A549 (cell line): ENCODE data around the gene UTP4.

Experiments used
- BHLHE40 ChIP-seq: IDR thresholded peaks from 2 replicates; pipeline ENCODE4 v1.6.1; 2012; ENCODE audit warnings: low read depth, low read length, inconsistent platforms
- EP300 ChIP-seq, 2 experiments: fragments of >200 bp; sonication (Bioruptor Twin); formaldehyde crosslinking; IDR thresholded peaks; 2 replicates in 1 of 2; 3 replicates in 1 of 2; pipeline ENCODE4 v1.6.1; 2016 to 2017
- ESRRA ChIP-seq: fragments of 150-350 bp; IDR thresholded peaks from 2 replicates; pipeline ENCODE4 v1.6.1; 2014; ENCODE audit warnings: mild to moderate bottlenecking, low read length, borderline replicate concordance
- HOXA7 ChIP-seq: fragments of 250-450 bp; sonication (Bioruptor Pico); IDR thresholded peaks from 2 replicates; pipeline ENCODE4 v1.5.0; 2020; ENCODE audit warnings: mild to moderate bottlenecking, moderate library complexity
- KDM1A ChIP-seq: fragments of 200-600 bp; sonication (generic); IDR thresholded peaks from 2 replicates; pipeline ENCODE4 v1.6.1; 2016; ENCODE audit warnings: low read depth, mild to moderate bottlenecking
- MYC ChIP-seq: IDR thresholded peaks from 2 replicates; pipeline ENCODE4 v1.6.1; 2012; ENCODE audit warnings: mild to moderate bottlenecking, inconsistent platforms, low read length, improper control_type of control experiment, borderline replicate concordance
- NFE2L2 ChIP-seq: fragments of 150-350 bp; conservative IDR thresholded peaks from 2 replicates; pipeline ENCODE4 v1.6.1; 2014; ENCODE audit warnings: low read length
- RCOR1 ChIP-seq: fragments of 150-350 bp; IDR thresholded peaks from 2 replicates; pipeline ENCODE4 v1.6.1; 2014; ENCODE audit warnings: antibody characterized with exemption, low read length, low read depth
- RFX5 ChIP-seq: fragments of 450-650 bp; IDR thresholded peaks from 2 replicates; pipeline ENCODE4 v1.7.1; 2014; ENCODE audit warnings: antibody characterized with exemption, mild to moderate bottlenecking, moderate library complexity
- TFCP2L1 ChIP-seq: fragments of 250-450 bp; sonication (Bioruptor Pico); IDR thresholded peaks from 2 replicates; pipeline ENCODE4 v1.5.0; 2021; ENCODE audit warnings: mild to moderate bottlenecking
- TF ChIP-seq, protein P1 (sequence below): fragments of >200 bp; sonication (Bioruptor Twin); formaldehyde crosslinking; IDR thresholded peaks from 3 replicates; pipeline ENCODE4 v1.5.1; 2016
- TF ChIP-seq, protein P2 (sequence below): fragments of 150-350 bp; IDR thresholded peaks from 2 replicates; pipeline ENCODE4 v1.6.1; 2014; ENCODE audit warnings: low read depth, mild to moderate bottlenecking, low read length
- TF ChIP-seq, protein P3 (sequence below): fragments of 450-650 bp; IDR thresholded peaks from 2 replicates; pipeline ENCODE4 v1.6.1; 2014; ENCODE audit warnings: antibody characterized with exemption

DNA sequence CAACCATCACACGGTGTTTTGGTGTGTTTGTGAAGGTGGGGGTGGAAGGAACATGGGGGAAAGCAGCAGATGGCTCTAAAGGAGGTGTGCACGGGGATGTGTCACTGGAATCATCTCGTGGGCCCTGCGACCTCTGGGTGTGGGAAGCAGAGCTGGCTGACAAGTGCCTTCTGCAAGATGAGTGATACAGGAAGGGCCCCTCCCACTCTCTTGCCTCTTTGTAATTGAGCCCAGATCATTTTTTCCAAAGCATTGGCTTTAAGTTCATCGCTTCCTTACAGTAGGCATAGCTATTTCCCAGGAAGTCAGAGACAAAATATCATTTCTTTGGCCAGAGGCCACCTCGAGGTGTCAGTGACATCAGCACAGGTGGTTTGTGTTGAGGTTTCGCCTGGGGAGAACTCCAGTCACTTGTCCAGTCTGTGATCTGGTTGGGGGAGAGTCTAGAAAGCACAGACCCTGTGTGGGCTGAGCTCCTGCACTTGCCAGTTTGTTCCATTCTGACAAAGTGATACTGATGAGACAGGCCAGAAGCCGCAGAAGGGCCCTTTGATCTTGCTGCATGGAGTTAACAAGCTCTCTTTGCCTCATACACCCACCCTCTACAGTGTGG is 33.9 kb downstream of the UTP4 start:
- TF ChIP-seq, protein P1, sequence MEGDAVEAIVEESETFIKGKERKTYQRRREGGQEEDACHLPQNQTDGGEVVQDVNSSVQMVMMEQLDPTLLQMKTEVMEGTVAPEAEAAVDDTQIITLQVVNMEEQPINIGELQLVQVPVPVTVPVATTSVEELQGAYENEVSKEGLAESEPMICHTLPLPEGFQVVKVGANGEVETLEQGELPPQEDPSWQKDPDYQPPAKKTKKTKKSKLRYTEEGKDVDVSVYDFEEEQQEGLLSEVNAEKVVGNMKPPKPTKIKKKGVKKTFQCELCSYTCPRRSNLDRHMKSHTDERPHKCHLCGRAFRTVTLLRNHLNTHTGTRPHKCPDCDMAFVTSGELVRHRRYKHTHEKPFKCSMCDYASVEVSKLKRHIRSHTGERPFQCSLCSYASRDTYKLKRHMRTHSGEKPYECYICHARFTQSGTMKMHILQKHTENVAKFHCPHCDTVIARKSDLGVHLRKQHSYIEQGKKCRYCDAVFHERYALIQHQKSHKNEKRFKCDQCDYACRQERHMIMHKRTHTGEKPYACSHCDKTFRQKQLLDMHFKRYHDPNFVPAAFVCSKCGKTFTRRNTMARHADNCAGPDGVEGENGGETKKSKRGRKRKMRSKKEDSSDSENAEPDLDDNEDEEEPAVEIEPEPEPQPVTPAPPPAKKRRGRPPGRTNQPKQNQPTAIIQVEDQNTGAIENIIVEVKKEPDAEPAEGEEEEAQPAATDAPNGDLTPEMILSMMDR, result no peak
- TF ChIP-seq NFE2L2, result no peak
- no peak for TF ChIP-seq TFCP2L1
- TF ChIP-seq BHLHE40, result no peak
- TF ChIP-seq EP300 (IDR thresholded peaks at IDR 0.05), result no peak
- TF ChIP-seq, protein P2, sequence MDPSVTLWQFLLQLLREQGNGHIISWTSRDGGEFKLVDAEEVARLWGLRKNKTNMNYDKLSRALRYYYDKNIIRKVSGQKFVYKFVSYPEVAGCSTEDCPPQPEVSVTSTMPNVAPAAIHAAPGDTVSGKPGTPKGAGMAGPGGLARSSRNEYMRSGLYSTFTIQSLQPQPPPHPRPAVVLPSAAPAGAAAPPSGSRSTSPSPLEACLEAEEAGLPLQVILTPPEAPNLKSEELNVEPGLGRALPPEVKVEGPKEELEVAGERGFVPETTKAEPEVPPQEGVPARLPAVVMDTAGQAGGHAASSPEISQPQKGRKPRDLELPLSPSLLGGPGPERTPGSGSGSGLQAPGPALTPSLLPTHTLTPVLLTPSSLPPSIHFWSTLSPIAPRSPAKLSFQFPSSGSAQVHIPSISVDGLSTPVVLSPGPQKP, result no peak
- TF ChIP-seq, protein P3, sequence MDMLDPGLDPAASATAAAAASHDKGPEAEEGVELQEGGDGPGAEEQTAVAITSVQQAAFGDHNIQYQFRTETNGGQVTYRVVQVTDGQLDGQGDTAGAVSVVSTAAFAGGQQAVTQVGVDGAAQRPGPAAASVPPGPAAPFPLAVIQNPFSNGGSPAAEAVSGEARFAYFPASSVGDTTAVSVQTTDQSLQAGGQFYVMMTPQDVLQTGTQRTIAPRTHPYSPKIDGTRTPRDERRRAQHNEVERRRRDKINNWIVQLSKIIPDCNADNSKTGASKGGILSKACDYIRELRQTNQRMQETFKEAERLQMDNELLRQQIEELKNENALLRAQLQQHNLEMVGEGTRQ, result no peak
- TF ChIP-seq ESRRA, result no peak
- no peak for TF ChIP-seq MYC
- TF ChIP-seq KDM1A, result no peak
- no peak for TF ChIP-seq RCOR1
- TF ChIP-seq HOXA7 (CRISPR knock-in tag), result no peak
- no peak for TF ChIP-seq RFX5
